Upper lobe of right lung (tissue), 1 donor: ENCODE results near the gene ZDHHC24. TPM values are rescaled to one million over a fixed set of nuclear protein-coding genes. Genes with fewer than 3 reads are reported as not detected.

Experiments used
- ATAC-seq: fragments of 200-7000 bp; cut with Tn5 transposase; one replicate; pipeline ENCODE4 v1.9.1; 2020; ENCODE audit warnings: mild to moderate bottlenecking, moderate library complexity
- DNase-seq: peaks from one replicate; pipeline ENCODE4 v3.0.0-alpha.2; 2020
- H3K27ac ChIP-seq: fragments of 200-600 bp; one replicate; pipeline ENCODE4 v1.8.0; 2022
- H3K27me3 ChIP-seq: fragments of 200-600 bp; one replicate; pipeline ENCODE4 v1.8.0; 2022; ENCODE audit warnings: mild to moderate bottlenecking
- H3K36me3 ChIP-seq: fragments of 200-600 bp; one replicate; pipeline ENCODE4 v1.8.0; 2022
- H3K4me1 ChIP-seq: fragments of 200-600 bp; one replicate; pipeline ENCODE4 v1.8.0; 2022
- H3K4me3 ChIP-seq: fragments of 200-600 bp; one replicate; pipeline ENCODE4 v1.8.0; 2022; ENCODE audit warnings: mild to moderate bottlenecking
- H3K9me3 ChIP-seq: fragments of 200-600 bp; one replicate; pipeline ENCODE4 v1.8.0; 2022
- CTCF ChIP-seq: fragments of 200-600 bp; IDR thresholded peaks from one replicate; pipeline ENCODE4 v1.8.0; 2022; ENCODE audit warnings: antibody characterized with exemption
- intact Hi-C: fragments of 100-400 bp; cut with DNase I; formaldehyde crosslinking; loops from one replicate; pipeline ENCODE4 v1.11.0; 2022
- total RNA-seq: library from RNA; stranded (reverse); fragmentation: NEBNext Ultra II Directional; extraction: Animal tissue kit (Norgen Biotek cat#: 25700); gene quantifications from one replicate; pipeline ENCODE4 v1.2.1, GENCODE V29; 2021
- donor health status: DM: no; HTN: yes; CAD: no; lungs with severe emphysema.

Gene ZDHHC24
- total RNA-seq, 1 donor from 2014 or later = 14.5 TPM

GRCh38 chr11:66562907-66563583, 17.2 kb upstream of the ZDHHC24 start:
- no peak for TF ChIP-seq CTCF
- peaks cover under 1% of the 10 kb centered on the region for H3K27me3 ChIP-seq
- peaks cover 13% of the 10 kb centered on the region for H3K4me1 ChIP-seq
- H3K4me3 ChIP-seq = no peak overlapping the region
- H3K9me3 ChIP-seq = no peaks in the 10 kb centered on the region
- H3K36me3 ChIP-seq = no peaks in the 10 kb centered on the region
- no peak overlapping the region for H3K27ac ChIP-seq
- no peak for ATAC-seq
- intact Hi-C loops = no loop called here
- no peak for DNase-seq

- intact Hi-C loops = no loop called here
- ATAC-seq (no peak), DNase-seq (no peak)
- Histone ChIP-seq H3K4me3 (no peak overlapping the region), H3K4me1 (peaks cover 7% of the 10 kb centered on the region), H3K9me3 (no peaks in the 10 kb centered on the region), H3K27me3 (peaks cover 5% of the 10 kb centered on the region), H3K36me3 (no peaks in the 10 kb centered on the region), H3K27ac (no peak overlapping the region)
- no peak for TF ChIP-seq CTCF
Observed at GRCh38 chr11:66562275-66562674, 16.4 kb upstream of the ZDHHC24 start.

- H3K27me3 ChIP-seq = peaks cover 5% of the 10 kb centered on the region
- H3K4me1 ChIP-seq = peaks cover 7% of the 10 kb centered on the region
- TF ChIP-seq CTCF = no peak
- intact Hi-C loops = no loop called here
- H3K36me3 ChIP-seq = no peaks in the 10 kb centered on the region
- DNase-seq (no peak), ATAC-seq (no peak)
- no peak overlapping the region for H3K27ac ChIP-seq
- no peaks in the 10 kb centered on the region for H3K9me3 ChIP-seq
- no peak overlapping the region for H3K4me3 ChIP-seq
Observed at GRCh38 chr11:66561975-66562248, 16.1 kb upstream of the ZDHHC24 start.

- H3K27ac ChIP-seq = no peak overlapping the region
- intact Hi-C loops = no loop called here
- DNase-seq (no peak), ATAC-seq (no peak)
- no peaks in the 10 kb centered on the region for H3K36me3 ChIP-seq
- peaks cover 7% of the 10 kb centered on the region for H3K4me1 ChIP-seq
- no peaks in the 10 kb centered on the region for H3K9me3 ChIP-seq
- H3K27me3 ChIP-seq = peaks cover 5% of the 10 kb centered on the region
- no peak overlapping the region for H3K4me3 ChIP-seq
- no peak for TF ChIP-seq CTCF
Observed at GRCh38 chr11:66561178-66561974, 15.5 kb upstream of the ZDHHC24 start.

GRCh38 chr11:66559866-66560676, 14.2 kb upstream of the ZDHHC24 start:
- DNase-seq = no peak
- ATAC-seq = no peak
- Histone ChIP-seq H3K9me3 (no peaks in the 10 kb centered on the region), H3K4me3 (no peak overlapping the region), H3K27ac (no peak overlapping the region), H3K4me1 (peaks cover 7% of the 10 kb centered on the region), H3K36me3 (no peaks in the 10 kb centered on the region), H3K27me3 (peaks cover 5% of the 10 kb centered on the region)
- no peak for TF ChIP-seq CTCF
- intact Hi-C loops = no loop called here
